GM18870 (cell line): ENCODE results near the gene TSPEAR.
"Not testable (repeated sequence)": the region's sequence is repeated elsewhere in the genome, so short reads cannot be mapped to it uniquely, and the experiment has no call there.

Experiments used
- ATAC-seq: cut with Tn5 transposase; IDR thresholded peaks from one replicate; pipeline ENCODE4 v1.9.1; 2021; ENCODE audit warnings: moderate library complexity; ENCODE audit not compliant: unreplicated experiment

Gene TSPEAR

DNA sequence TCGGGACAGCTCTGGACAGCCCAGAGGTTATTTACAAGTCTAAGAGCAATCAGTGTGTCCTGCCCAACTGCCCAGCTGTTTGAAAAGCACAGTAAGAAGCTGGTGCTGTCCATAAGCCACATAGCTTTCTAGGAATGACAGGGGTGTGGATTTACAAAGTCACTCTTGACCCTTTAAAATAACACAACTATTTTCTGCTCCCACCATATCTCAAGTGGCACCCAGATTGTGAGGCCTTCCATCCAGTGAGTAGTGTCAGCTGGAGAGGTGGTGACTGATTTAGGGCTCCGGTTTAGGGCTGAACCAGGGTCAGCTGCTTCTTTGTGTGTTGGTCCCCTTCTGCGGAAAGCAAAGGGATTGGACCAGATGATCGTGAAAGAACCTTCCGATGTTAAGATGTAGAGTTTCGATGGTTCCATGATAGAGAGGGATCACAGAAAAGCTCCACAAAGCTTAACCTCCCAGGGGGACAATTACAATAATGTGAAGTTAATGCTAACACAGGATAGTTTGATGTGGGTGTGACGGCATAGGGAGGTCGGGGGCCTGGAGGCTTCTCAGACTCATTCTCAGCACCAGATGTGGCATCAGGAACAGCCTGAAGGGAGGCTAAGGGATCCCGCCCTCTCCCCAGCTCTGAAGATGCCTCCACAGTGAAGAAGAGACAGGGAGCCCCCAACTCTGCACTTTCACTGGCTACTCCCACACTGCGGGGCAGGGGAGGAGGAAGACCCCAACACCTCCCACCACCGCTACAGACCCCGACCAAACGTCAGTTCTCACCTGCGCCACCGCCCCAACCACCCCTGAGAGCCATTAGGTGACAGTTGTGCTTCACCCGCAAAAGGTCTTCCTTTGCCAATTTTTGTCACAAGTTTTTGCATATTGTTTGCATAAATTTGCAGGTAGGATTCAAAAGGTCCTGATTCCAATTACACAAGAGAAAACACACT lies 215.5 kb downstream of the TSPEAR start:
- no peak for ATAC-seq

DNA sequence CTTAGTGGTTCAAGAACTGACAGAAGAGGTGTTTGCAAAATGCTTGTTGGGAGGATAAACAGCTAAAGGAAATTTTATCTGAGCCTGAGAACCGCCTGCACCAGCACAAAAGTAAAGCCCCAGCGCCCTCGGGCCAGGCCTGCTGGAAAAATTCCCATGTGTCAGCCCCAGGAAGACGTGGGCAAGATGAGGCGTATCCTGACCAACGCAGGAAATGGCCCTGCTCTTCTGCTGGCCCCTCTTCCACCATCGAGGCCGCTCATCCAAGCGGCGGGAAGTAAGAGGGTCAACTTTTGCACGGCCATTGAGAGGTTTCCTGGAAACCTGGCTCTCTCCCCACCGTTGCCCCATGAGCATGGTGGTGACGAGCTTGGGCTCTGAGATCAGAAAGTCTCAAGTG lies 216.4 kb downstream of the TSPEAR start:
- ATAC-seq = no peak

DNA sequence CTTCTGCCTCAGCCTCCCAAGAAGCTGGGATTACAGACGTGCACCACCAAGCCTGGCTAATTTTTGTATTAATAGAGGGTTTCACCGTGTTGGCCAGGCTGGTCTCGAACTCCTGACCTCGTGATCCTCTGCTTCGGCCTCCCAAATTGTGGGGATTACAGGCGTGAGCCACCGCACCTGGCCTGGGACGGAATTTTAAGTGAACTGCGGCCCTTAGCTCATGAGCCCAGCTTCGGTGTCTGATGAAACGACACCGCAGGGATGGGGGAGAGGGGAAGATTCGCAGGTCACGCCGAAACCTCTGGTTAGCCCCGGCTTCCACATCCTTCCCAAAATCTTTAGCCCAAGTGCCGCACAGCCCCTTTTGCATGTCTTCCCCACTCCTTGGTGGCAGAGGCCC lies 217.0 kb downstream of the TSPEAR start:
- no peak for ATAC-seq

DNA sequence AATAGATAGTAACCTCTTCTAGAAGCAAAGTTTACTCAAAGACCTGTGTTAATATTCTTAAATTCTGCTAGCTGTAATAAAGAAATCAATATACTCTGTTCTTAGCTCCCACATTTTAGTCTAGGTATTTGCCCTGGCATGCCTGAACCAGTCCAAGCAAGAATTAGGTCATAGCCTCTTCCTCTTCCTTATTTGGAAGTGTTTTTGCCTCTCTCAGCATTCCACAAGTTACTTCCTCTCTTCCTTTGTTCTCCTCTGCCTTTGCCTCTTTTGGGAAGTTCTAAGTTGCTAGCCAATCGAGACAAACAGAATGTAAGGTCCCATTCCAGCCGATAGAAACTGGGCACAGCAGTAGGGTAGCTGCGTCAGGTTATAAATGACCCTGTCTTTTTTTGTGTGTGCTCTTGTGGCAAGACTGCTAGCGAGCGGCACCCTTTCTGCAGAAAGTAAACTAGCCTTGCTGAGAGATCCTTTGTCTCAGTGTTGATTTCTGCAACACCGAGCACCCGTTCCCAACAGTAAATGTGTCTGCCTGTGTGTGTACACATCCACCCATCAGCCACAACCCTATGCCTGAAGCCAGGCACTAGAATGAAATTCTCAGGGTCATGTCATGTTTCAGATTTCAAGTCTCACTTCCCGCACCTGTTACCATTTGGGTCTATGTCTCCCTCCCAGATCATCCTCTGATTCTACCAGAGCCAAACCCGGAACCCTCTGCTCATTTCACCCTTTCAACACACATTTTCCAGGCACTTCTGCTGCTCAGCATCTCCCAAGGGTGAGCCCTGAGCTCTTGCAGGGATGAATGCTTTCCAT lies 218.6 kb downstream of the TSPEAR start:
- ATAC-seq = no peak

DNA sequence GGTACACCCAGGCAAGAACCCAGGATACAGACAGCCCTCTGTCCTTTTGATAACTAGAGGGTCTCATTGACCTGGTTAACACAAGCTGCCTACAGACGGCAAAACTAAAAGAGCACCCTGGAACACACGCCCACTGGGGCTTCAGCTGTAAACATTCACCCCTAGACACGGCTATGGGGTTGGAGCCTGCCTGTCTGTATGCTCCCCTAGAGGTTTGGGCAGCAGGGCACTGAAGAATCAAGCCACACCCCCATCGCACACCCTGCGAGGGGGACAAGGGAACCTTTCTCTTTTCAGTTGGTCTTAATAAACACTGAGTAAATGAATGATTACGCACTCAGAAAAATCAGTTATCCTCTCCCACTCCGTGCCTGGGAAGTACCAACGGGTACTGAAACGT lies 220.6 kb downstream of the TSPEAR start:
- no peak for ATAC-seq

DNA sequence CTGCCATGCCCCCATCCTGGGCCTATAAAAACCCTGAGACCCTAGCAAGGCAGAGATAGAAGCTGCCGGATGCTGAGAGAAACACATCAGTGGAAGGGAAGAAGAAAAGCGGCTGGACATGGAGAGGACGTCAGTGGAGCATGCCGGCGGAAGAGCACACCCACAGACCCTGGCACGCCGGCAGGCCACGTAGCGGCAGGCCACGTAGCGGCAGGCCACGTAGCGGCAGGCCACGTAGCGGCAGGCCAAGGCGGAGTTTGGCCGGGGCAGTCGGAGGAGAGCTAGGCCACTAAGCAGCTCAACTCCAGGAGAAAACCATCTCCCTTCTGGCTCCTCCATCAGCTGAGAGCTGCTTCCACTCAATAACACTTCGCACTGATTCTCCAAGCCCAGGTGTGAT lies 221.0 kb downstream of the TSPEAR start:
- no peak for ATAC-seq

DNA sequence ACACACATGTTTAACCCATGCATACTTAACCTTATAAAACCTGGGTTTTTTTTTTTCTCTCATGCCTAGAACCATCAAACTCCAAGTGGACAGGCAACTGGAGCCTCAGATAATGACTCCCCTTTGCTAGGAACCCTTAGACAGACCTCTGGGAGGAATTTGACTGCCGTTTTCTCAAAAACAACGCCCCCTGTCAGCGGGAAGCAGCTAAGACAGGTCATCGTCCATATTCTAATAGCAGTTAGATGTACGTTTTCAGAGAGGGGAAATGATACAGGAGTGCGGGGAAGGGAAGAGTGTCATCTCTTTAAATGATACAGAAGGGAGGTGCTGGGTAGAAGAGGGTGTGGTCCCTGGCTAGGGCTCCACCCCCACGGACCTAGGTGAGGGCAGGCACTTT lies 221.4 kb downstream of the TSPEAR start:
- no peak for ATAC-seq

DNA sequence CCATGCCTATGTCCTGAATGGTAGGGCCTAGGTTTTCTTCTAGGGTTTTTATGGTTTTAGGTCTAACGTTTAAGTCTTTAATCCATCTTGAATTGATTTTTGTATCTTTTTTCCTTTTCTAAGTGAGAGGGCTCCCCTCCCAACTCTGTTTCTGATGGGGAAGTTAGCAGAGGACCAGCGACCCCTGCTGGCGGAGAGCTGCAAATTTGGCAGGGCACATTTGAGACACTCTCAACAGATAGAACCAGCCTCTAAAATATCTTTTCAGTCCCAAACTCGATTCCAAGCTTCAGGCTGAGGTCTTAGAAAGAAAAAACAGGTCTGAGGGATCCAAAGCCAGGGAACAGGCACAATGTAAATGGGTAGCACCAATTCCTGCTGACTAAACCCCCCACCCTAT lies 223.5 kb downstream of the TSPEAR start:
- ATAC-seq = no peak

DNA sequence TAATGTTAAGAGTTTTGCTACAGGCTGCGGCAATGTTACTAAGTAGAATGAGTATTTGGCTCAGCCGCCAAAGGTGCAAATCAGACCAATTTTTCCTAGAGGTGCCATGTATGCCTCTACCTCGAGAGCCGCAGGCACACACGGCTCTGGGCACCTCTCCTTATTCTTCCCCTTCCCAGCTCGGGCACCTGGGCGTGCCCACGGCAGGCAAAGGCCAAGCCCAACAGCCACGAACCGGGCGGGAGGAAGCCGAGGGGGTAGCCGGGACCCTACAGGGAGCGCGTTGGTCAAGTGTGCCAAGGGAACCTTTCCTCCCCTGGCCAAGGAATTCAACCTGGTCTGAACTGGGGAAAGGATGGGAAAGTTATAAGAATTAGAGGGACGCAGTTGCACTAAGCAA lies 225.1 kb downstream of the TSPEAR start:
- no peak for ATAC-seq

DNA sequence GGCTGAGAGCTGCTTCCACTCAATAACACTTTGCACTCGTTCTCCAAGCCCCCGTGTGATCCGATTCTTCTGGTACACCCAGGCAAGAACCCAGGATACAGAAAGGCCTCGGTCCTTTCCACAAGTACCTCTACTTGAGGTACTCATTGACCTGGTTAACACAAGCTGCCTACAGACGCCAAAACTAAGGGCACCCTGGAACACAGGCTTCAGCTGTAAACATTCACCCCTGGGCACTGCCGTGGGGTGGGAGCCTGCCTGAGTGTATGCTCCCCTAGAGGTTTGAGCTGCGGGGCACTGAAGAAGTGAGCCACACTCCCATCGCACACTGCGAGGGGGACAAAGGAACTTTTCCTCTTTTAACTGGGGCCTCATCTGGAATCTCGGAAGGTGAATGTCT lies 225.6 kb downstream of the TSPEAR start:
- ATAC-seq = no peak

DNA sequence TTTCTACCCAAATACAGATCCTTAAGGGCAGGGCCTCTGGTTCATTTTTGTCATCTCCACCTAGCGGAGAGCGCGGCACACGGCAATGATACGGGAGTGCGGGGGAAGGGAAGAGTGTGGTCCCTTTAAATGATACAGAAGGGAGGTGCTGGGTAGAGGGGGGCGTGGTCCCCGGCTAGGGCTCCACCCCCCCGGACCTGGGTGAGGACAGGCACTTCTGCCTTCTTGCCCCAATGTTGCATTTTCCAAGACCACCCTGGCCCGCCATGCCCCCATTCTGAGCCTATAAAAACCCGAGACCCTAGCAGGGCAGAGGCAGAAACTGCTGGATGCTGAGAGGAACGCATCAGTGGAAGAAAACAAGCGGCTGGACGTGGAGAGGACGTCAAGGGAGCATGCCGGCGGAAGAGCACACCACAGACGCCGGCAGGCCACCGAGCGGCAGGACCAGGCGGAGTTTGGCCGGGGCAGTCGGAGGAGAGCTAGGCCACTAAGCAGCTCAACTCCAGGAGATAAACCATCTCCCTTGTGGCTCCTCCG lies 226.0 kb downstream of the TSPEAR start:
- no peak for ATAC-seq

DNA sequence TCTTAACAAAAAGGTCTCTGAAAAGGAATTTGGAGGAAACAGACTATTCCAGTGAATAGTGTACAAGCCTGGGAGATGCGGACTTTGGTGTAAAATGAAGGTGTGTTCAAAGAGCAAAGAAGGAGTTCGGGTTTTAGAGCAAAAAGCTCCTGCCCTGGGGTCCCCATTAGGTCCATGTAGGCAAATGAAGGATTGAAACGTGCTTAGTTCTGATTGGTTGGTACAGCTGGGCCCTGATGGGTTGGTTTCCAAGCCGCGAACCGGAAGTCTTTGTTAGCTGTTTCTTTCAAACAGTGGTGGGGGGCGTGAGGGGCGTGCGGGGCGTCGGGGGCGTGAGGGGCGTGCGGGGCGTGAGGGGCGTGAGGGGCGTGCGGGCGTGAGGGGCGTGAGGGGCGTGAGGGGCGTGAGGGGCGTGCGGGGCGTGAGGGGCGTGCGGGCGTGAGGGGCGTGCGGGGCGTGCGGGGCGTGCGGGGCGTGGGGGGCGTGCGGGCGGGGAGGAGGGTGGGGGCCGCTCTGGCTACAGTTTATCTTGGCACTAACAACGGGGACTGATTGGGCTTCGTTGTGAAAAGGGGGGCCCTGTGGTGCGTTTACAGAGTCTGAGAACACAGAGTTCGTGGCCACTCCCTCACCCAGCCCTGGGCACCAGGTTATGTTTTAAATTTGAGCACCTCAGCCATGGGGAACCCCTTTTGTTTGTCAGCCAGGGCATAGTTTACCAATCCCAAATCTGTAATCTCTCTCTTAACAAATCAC lies 226.7 kb downstream of the TSPEAR start:
- ATAC-seq = no peak

DNA sequence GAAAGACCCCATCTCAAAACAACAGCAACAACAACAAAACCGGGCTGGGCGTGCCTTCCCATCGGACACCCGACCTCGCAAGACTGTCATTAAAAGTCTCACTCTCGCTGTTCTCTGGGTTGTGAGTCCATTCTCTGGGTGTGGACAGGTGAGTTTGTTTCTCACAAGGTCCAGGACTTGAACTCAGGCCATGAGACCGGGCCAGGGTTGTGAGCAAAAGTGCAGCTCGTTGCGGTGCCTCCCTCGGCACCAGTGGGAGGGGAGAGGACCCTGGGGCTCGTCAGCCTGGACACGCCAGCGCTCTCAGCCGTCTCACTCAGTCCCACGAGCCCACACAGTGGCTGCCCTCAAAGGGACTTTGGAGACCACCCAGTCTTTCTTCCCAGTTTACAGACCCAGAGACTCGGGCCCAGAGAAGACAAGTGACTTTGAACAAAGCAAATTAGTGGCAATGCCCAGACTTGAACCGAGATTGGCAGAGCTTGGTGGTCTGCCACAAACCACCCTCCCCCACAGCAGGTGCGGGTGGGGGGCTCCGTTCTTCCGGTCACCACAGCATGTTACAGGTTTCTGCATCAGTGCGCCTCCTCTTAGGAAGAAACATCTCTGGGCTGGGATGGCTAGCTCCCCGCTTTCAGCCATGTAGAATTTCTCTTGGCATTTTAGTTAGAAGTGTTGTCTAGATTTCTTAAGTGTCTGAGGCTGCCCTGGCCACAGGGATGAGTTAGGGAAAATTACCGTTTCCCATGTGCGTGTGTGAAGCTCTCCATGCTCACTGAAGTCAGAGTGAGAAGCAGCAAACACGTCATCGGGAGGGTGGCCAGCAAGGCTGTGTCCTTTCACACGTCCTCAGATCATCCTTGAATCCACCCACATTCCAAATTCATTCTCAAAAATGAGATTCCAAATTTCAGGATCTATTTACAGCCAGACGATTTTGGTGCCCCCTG lies 227.8 kb downstream of the TSPEAR start:
- no peak for ATAC-seq

DNA sequence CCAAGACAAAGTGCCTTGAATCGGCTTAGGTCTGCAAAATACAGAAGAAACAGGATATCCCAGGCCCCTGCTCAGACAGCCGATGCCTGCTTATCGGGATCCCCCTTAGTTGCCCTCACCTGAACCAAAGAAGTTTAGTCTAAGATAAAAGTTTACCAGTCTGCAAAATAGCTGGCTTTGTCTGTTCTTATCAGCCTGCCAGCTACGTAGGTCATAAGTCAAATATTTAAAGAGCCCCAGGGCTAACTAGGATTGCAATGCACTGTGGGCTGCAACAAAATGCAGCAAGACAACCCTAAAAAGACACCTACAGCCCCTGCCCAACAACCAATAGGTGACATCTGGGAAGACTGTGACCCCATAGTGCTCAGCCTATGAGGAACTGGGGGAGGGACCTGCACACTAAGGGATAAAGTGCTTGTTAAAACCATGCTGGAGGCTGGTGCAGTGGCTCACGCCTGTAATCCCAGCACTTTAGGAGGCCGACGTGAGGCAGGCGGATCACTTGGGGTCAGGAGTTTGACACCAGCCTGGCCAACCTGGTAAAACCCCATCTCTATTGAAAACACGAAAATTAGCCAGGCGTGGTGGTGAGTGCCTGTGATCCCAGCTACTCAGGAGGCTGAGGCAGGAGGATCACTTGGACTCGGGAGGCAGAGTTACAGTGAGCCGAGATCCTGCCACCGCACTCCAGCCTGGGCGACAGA lies 228.6 kb downstream of the TSPEAR start:
- no peak for ATAC-seq

DNA sequence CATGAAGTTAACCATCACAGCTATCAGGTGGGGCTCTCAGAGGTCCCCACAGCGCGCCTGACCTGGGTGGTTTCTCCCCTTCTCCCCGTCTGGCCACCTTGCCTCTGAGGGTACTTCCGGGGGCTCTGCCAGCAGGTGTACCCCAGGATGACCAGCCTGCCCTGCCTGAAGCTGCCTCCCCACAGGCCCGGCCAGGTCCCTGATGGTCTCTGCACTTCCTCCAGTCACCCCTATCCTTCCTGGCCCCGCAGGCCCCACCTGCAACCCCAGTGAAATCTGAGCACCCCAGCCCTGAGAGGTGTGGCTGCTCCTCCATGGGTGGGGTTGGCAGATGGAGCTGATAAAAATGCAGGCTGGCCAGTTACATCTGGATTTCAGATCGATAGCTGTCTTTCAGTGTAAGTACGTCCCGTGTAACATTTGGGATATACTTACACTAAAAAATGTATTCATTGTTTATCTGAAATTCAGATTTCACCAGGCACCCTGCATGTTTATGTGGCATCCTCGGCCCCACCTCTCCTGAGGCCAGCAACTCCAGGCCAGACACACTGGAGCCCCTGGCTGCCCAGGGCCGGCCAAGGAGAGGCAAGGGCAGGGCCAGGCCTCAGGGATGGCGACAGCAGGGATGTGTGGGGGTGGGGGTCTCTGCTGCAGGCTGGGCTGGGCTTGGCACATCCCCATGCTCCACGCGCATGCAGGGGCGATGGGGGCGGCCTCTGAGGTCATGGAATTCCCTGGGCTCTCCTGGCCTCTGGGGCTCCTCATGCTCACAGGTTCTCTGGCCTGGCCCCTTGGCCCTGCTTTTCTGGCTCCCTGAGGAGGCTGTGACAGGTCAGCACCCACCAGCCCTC lies 230.9 kb downstream of the TSPEAR start:
- no peak for ATAC-seq

DNA sequence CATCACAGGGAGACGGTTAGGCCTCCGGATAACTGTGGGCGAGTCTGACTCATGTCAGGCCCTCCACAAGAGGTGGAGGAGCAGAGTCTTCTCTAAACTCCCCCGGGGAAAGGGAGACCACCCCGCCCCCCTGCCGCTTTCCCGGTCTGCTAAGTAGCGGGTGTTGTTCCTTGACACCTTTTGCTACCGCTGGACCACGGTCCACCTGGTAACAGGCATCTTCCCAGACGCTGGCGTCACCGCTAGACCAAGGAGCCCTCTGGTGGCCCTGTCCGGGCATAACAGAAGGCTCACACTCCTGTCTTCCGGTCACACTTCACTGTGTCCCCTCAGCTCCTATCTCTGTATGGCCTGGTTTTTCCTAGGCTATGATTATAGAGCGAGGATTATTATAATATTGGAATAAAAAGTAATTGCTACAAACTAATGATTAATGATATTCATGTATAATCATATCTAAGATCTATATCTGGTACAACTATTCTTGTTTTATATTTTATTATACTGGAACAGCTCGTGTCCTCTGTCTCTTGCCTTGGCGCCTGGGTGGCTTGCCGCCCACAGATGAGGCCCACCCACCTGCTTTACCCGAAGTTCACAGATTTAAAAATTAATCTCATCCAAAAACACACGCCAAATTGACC lies 231.7 kb downstream of the TSPEAR start:
- not testable (repeated sequence) for ATAC-seq

DNA sequence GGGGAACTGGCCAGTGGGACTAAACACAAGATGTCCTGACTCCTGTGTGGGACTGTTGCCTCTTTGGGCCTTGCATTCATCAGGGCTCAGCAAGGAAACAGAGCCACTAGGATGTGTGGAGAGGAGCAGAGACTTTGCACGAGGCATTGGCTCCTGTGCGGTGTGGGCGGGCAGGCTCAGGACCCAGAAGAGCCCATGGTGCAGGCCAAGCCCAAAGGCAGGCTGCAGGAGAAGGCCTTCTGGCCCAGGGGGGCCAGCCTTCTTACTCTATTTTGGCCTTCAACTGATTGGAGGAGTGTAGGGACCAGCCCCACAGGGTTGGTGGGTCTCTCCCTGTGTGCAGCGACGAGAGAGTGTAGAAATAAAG lies 232.6 kb downstream of the TSPEAR start:
- ATAC-seq = no peak
